HT1080 (cell line): ENCODE results near the gene IFI35. TPM values are rescaled to one million over a fixed set of nuclear protein-coding genes. Genes with fewer than 3 reads are reported as not detected.
"Not testable (repeated sequence)": the region's sequence is repeated elsewhere in the genome, so short reads cannot be mapped to it uniquely, and the experiment has no call there.

Experiments
- DNase-seq: peaks from one replicate; pipeline ENCODE4 v3.0.0-alpha.2; 2015; ENCODE audit warnings: low read depth
- polyA plus RNA-seq, 2 experiments: library from polyadenylated mRNA; depleted of rRNA; stranded (reverse); fragments of >200 nt; gene quantifications; 2 replicates each; pipeline ENCODE4 v1.2.3, GENCODE V29; 2015
- total RNA-seq: library from RNA; depleted of rRNA; stranded (reverse); fragments of >200 nt; shearing (Covaris generic); gene quantifications from 2 replicates; pipeline ENCODE4 v1.2.3, GENCODE V29; 2014; rRNA removed

The IFI35 gene
- 18.7 and 20.1 TPM in 2 replicates for total RNA-seq
- polyA plus RNA-seq (2015; cell fraction: cytosol; rRNA removed) = 21.4 and 22.3 TPM in 2 replicates
- polyA plus RNA-seq (2015; cell fraction: nucleus; rRNA removed) = 22.4 and 24.8 TPM in 2 replicates

DNA sequence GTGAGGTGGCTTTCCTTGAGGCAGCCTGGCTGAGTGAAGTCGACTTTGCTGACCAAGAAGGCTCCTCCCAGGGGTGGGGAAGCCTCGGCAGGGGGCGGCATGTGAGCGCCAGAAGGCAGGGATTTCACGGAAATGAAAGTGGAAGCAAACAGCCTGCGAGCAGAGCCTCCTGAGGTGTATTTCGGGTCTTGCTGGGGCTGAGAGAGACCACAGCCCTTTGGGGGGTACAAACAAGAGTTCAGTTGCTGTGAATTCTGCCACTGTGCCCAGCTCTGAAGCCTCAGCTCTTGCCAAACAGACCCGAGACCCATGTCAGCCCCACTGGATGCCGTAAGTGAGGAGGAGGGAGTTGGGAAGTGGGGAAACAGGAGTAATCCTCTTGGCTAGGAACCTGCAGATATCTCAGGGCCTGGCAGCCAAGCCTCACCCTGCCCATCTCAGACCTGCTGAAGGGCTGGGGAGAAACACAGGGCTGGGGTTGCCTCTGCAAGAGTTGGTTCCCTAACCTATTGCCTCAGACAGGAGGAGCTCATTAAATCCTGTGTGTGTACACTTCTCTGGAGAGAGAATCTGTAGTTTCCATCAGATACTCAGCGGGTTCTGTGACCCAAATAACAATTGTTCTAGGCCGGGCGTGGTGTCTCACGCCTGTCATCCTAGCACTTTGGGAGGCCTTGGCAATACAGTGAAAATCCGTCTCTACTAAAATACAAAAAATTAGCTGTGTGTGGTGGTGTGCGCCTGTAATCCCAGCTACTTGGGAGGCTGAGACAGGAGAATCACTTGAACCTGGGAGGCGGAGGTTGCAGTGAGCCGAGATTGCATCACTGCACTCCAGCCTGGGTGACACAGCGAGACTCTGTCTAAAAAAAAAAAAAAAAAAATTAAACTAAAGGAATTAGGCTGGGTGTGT, at the start of gene IFI35:
Gene IFI35 (plus strand): TSS at position 146 of the 913 bp plus-strand sequence. CDS start 164 bp downstream, at position 310.
- peak; percentile 82 for DNase-seq

DNA sequence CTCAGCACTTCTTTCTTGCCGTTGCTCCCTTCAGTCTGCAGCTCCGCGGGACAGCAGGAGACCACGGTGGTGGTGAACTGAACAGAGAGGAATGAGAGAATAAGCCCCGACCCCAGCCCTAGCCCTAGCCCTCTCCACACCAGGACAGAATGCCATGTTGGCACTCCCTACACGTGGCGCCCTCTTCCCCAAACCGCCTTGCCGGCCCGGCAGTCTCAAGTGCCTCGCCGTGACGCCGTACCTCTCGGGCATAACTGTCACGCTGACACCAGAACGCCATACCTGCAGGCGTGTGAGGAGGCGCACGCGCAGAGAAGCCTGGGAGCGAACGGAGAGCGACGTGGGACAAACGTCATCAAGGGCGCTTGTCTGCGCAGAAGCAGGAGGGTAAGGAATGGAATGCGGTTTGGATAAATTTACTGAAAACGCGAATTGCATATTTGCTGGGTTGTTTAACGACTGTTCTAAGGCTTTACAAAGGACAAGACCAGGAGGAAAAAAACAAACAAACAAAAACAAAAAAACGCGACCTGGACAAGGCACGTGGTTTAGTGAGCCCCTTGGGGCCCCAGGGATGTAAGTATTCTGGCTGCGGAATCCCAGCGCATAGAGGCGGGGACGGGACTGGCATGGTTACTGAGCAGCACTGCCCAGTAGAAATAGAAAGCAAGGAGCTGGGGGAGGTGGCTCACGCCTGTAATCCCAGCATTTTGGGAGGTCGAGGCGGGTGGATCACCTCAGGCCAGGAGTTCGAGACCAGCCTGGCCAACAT, 42.2 kb upstream of the IFI35 start, which contains the start of gene AARSD1:
Gene AARSD1 (minus strand): TSS at position 294 of the 772 bp plus-strand sequence. CDS start 14 bp downstream, at position 280.
- DNase-seq = peak; percentile 88

DNA sequence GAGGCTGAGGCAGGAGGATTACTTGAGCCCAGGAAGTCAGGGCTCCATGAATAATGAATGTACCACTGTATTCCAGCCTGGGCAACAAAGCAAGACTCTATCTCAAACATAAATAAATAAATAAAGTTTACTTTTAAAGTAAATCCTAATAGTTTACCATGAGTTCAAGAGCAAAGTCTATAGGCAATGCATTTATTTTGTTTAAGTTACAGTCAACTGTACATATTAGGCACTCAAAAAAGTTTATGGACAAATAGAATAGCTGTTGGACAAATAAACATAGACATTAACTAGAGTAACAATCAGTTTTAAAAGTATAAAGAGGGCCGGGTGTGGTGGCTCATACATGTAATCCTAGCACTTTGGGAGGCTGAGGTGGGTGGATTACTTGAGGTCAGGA, 38.7 kb upstream of the IFI35 start:
- DNase-seq = no peak

DNA sequence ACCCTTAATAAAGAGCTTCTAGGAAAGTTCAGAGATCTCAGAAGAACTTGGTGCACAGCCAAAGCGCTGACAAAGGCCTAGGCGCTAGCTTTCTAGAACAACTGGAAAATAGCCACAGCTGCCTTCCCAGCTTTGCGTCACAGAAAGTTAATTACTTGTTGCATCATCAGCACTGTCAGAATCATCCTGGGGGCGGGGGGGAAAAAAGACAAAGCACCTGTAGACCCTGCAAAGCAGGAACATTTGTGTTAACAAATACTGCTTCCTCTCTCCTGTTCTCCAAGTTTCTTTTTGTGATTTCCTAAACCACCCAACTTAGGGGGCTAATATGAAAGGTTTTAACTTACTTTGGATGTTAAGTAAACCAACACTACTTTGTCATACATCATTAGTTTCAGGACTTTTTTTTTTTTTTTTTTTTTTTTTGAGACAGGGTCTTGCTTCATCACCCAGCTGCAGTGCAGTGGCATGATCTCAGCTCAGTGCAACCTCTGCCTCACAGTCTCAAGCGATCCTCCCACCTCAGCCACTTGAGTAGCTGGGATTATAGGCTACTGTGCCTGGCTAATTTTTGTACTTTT, 37.5 kb upstream of the IFI35 start:
- DNase-seq = no peak

GRCh38 chr17:42971589-42971988, 35.0 kb upstream of the IFI35 start:
- no peak for DNase-seq

DNA sequence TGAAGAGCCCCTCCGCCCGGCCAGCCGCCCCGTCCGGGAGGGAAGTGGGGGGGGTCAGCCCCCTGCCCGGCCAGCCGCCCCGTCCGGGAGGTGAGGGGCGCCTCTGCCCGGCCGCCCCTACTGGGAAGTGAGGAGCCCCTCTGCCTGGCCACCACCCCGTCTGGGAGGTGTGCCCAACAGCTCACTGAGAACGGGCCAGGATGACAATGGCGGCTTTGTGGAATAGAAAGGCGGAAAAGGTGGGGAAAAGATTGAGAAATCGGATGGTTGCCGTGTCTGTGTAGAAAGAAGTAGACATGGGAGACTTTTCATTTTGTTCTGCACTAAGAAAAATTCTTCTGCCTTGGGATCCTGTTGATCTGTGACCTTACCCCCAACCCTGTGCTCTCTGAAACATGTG, 33.3 kb upstream of the IFI35 start:
- DNase-seq = not testable (repeated sequence)

GRCh38 chr17:42975265-42975664, 31.3 kb upstream of the IFI35 start:
- DNase-seq = no peak

DNA sequence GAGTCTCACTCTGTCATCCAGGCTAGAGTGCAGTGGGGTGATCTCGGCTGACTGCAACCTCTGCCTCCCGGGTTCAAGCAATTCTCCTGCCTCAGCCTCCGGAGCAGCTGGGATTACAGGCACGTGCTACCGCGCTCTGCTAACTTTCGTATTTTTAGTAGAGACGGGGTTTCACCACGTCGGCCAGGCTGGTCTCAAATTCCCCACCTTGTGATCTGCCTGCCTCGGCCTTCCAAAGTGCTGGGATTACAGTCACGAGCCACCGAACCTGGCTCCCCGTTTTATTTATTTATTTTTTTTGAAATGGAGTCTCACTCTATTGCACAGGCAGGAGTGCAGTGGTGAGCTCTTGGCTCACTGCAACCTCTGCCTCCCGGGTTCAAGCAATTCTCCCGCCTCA, 30.9 kb upstream of the IFI35 start:
- not testable (repeated sequence) for DNase-seq

DNA sequence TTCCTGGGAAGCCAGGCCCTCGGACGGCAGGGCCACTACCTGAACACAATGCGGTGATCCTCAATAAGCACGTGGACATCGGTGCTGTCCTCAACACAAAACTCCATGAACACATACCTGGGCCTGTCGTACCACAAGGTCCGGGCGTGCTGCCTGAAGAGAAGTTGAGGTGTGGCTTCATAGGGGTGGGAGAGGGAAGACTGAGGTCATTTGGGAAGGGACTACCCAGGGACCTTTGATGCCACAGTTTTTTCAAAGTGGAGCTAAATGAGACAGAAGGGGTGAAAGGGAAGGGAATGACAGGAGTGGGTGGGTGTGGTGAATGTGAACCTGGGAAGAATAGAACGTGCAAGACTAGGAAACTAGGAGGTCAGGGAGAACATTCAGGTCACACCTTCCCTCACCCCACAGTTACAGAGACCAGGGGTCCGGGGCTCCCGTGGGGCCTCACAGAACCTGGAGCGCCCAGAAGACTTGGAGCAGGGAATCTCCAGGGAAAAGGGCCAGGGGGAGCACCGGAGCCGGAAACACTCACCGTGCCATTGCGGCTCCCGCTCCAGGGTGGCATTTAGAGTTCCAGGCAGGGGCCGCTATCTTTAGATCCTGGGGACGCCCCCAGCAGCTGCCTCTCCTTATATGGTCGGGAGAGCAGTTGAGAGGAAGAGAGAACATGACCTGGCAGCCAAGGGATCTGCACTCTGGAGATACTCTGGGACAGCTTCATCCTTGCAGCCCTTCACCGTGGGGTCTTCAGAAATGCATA, 26.9 kb upstream of the IFI35 start, which contains the start of gene PTGES3L:
Gene PTGES3L (minus strand): TSS at position 570 of the 763 bp plus-strand sequence. CDS start 27 bp downstream, at position 543.
- peak; percentile 57 for DNase-seq

DNA sequence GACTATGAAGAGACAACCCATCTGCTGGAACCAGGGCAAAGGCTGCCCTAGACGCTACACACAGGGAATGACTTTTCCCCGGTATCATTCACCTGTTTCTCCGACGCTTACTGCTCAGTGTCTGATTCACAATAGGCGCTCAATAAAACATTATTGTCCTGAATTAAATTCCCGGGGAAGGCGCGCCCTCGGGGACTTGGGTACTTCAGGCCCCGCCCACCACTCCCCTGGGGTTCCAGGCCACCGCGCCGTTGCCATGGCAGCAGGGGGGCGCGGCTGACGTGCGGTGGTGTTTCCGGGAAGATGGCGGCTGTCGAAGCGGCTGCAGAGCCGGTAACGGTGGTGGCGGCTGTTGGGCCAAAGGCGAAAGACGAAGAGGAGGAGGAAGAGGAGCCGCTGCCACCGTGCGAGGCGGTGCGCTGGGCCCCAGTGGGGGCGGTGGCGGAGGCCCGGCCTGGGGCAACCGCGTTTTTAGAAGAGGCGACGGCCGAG, 26.3 kb upstream of the IFI35 start, which contains the start of gene RUNDC1:
Gene RUNDC1 (plus strand): TSS at position 292 of the 492 bp plus-strand sequence. CDS start 12 bp downstream, at position 304.
- DNase-seq = peak; percentile 82

GRCh38 chr17:42980766-42981397, 25.7 kb upstream of the IFI35 start:
- peak; percentile 55 for DNase-seq

DNA sequence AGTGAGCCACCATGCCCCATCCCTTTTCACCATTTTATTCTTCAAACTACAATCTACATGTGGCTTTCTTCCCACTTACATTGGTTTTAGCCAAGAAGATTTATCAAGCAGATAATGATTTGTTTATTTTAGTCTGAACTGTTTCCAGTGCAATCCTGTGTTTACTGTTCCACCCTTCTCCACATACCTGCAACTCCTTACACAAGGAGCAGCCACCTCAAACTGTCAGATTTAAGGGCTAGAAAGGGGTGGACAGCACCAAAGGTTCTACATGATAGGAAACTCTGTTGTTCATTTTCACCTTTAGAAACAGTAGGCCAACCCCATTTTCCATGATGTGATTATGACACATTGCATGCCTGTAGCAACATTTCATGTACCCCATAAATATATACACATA, 24.3 kb upstream of the IFI35 start:
- DNase-seq = no peak

DNA sequence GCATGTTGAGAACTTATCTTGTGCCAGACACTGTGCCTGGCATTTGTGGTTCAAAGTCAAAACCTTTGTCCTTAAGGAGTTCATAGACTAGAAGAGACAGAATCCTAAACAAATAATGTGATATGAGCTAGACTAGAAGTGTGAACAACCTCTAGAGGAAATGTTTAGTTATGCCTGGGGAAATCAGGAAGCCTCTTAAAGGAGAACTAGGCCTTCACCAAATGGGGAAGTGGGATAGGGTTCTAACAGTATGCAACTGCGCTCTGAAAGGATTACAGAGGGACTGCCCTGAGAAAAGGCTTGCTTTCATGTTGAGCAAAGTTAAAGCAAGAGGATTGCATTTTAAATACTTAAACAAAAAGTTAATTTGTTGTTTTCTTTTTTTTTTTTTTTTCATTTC, 21.4 kb upstream of the IFI35 start:
- DNase-seq = no peak

- DNase-seq = no peak
These were observed 17.4 kb upstream of the IFI35 start for GRCh38 chr17:42989141-42989540.

DNA sequence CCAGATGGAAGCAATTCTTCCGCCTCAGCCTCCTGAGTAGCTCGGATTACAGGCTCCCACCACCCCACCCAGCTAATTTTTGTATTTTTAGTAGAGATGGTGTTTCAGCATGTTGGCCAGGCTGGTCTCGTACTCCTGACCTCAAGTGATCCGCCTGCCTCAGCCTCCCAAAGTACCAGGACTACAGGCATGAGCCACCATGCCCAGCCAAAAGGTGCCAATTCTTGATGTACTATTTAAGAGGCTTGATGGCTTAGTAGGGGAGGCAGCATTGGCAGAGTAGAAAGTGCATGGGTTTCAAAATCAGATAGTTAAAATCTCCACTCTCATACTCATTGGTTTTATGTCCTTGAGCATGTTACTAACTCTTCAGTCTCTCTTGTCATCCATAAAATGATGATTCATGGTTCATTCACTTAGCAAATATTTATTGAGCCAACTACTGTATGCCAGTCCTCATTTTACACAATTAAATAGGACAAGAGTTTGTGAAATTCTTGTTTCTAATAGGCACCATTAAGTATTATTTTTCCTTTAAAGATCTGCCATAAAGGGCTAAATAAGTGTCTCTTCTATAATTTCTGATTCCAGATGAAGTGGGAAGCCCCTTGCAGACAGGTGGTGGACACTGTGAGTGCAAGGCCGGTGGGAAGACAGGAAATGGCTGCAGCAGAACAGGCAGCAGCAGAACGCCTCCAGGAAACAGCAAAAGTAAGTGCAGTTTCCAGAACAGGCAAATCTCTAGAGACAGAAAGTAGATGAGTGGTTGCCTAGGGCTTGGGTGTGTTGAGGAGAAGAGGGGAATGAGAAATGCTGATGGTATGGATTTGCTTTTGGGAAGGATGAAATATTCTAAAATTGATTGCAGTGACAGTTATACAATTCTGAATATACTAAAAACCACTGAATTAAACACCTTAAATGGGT, 16.6 kb upstream of the IFI35 start:
- DNase-seq = peak; percentile 61

DNA sequence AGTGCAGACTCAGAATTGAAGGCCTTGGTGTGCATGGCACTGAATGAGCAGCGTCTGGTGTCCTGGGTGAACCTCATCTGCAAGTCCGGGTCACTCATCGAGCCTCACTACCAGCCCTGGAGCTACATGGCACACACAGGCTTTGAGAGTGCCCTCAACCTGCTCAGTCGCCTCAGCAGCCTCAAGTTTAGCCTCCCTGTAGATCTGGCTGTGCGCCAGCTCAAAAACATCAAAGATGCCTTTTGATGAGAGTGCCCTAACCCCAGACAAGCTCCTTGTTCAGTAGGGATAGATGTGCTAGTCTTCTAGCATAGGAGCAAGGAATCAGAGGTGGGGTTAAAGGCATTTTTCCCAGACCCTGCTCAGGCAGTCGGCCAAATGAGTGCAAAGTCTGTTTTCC, 15.1 kb upstream of the IFI35 start:
- no peak for DNase-seq

- no peak for DNase-seq
These were observed 13.7 kb upstream of the IFI35 start for GRCh38 chr17:42992872-42993271.

- DNase-seq = not testable (repeated sequence)
These were observed 12.7 kb upstream of the IFI35 start for GRCh38 chr17:42993913-42994312.
